HepG2 (cell line): ENCODE results near the gene ACO1. TPM values are rescaled to one million over a fixed set of nuclear protein-coding genes. Genes with fewer than 3 reads are reported as not detected.

Source experiments
- ATAC-seq: fragments of 200-7000 bp; cut with Tn5 transposase; 3 replicates; pipeline ENCODE4 v1.9.1; 2020; ENCODE audit warnings: mild to moderate bottlenecking, moderate library complexity
- BruUV-seq: library from RNA; stranded (reverse); fragments of 400-500 nt; replicated peaks from 2 replicates; lab custom pipeline; 2021; lab: Mats Ljungman, UMichigan
- CTCF ChIA-PET: fragments of 300-600 bp; formaldehyde crosslinking; extraction: SDS; loops from one replicate; lab custom pipeline; 2021; ENCODE audit warnings: low total read pairs, inconsistent platforms, low intra/inter-chr PET ratio; lab: Yijun Ruan, JAX
- POLR2A ChIA-PET: fragments of 350-600 bp; sonication (Branson Sonifier 250); formaldehyde crosslinking; loops from one replicate; lab custom pipeline; 2020; ENCODE audit warnings: antibody characterized with exemption, inconsistent platforms; lab: Yijun Ruan, JAX
- DNase-seq: peaks from one replicate; pipeline ENCODE4 v3.0.0-alpha.2; 2015; ENCODE audit warnings: low spot score
- FAIRE-seq: peaks from 3 replicates; lab custom pipeline; 2011; peaks lifted over from hg19 to GRCh38; lab: Jason Lieb, UNC
- H2AFZ ChIP-seq: one replicate; pipeline ENCODE4 v1.6.1; 2011; ENCODE audit warnings: low read length, inconsistent platforms
- H3K27ac ChIP-seq: fragments of 300-600 bp; 3 replicates; pipeline ENCODE4 v1.8.0; 2011; ENCODE audit warnings: mixed run types, mild to moderate bottlenecking, mixed read lengths, low read length, inconsistent platforms; ENCODE audit not compliant: insufficient read depth; ENCODE audit errors: extremely low read length
- H3K27me3 ChIP-seq, 2 experiments: fragments of 200-600 bp in 1 of 2; 2 replicates in 1 of 2; 3 replicates in 1 of 2; pipeline versions ENCODE4 v1.6.0 to v1.8.0; 2011; ENCODE audit warnings: low read length in 2 of 2, mild to moderate bottlenecking in 2 of 2, moderate library complexity in 2 of 2, inconsistent platforms in 1 of 2; ENCODE audit not compliant: insufficient read depth in 2 of 2, control insufficient read depth in 1 of 2
- H3K36me3 ChIP-seq, 2 experiments: fragments of 200-600 bp in 1 of 2; replicated peaks in 1 of 2; 2 replicates in 1 of 2; 3 replicates in 1 of 2; pipeline versions ENCODE4 v1.5.1 to v1.8.0; 2011; ENCODE audit warnings: low read length in 2 of 2, inconsistent platforms in 1 of 2; ENCODE audit not compliant: insufficient read depth in 2 of 2, control insufficient read depth in 1 of 2
- H3K4me1 ChIP-seq: 2 replicates; pipeline ENCODE4 v1.5.1; 2012; ENCODE audit warnings: low read length, inconsistent platforms; ENCODE audit not compliant: insufficient read depth
- H3K4me2 ChIP-seq: 2 replicates; pipeline ENCODE4 v1.6.0; 2011; ENCODE audit warnings: low read depth, low read length, inconsistent platforms
- H3K4me3 ChIP-seq, 3 experiments: fragments of 200-600 bp in 1 of 3; sonication (generic), shearing (Covaris generic) in 1 of 3; replicated peaks in 1 of 3; 2 replicates each; pipeline ENCODE4 v1.5.1; 2011 to 2016; ENCODE audit warnings: low read length in 3 of 3, inconsistent platforms in 2 of 3, low read depth in 2 of 3, mild to moderate bottlenecking in 2 of 3, control low read depth in 1 of 3, mixed read lengths in 1 of 3; ENCODE audit not compliant: insufficient read depth in 1 of 3
- H3K79me2 ChIP-seq: one replicate; pipeline ENCODE4 v1.6.1; 2011; ENCODE audit warnings: low read length, inconsistent platforms; ENCODE audit not compliant: insufficient read depth
- H3K9ac ChIP-seq: 2 replicates; pipeline ENCODE4 v1.6.0; 2011; ENCODE audit warnings: mild to moderate bottlenecking, low read depth, low read length, inconsistent platforms; ENCODE audit not compliant: insufficient read depth
- H3K9me3 ChIP-seq: 2 replicates; pipeline ENCODE4 v1.5.1; 2012; ENCODE audit warnings: mild to moderate bottlenecking, low read length
- H4K20me1 ChIP-seq: 2 replicates; pipeline ENCODE4 v1.6.0; 2011; ENCODE audit warnings: inconsistent platforms, mild to moderate bottlenecking, low read length, moderate library complexity; ENCODE audit not compliant: insufficient read depth
- ARID5B ChIP-seq: IDR thresholded peaks from 2 replicates; pipeline ENCODE4 v1.4.0; 2020; ENCODE audit warnings: mild to moderate bottlenecking, missing genetic modification reagents
- BRCA1 ChIP-seq: sonication (generic); formaldehyde crosslinking; IDR thresholded peaks from 2 replicates; pipeline ENCODE4 v1.4.0; 2020; ENCODE audit warnings: missing genetic modification reagents
- HIC2 ChIP-seq: sonication (generic); formaldehyde crosslinking; IDR thresholded peaks from 2 replicates; pipeline ENCODE4 v1.9.0; 2022; ENCODE audit warnings: low read depth, missing genetic modification reagents
- MIER2 ChIP-seq: IDR thresholded peaks from 2 replicates; pipeline ENCODE4 v1.6.1; 2016; ENCODE audit warnings: missing biosample characterization, missing genetic modification reagents
- RFXAP ChIP-seq: sonication (generic); formaldehyde crosslinking; IDR thresholded peaks from 2 replicates; pipeline ENCODE4 v1.4.0; 2020; ENCODE audit warnings: missing genetic modification reagents, borderline replicate concordance
- ZNF614 ChIP-seq: IDR thresholded peaks from 2 replicates; pipeline ENCODE4 v1.6.1; 2018; ENCODE audit warnings: missing biosample characterization, missing genetic modification reagents, inconsistent platforms, borderline replicate concordance
- ZNF891 ChIP-seq: sonication (generic); formaldehyde crosslinking; IDR thresholded peaks from 2 replicates; pipeline ENCODE4 v1.5.0; 2020; ENCODE audit warnings: mild to moderate bottlenecking, missing genetic modification reagents
- WGBS: methylation state at CpG from one replicate; pipeline ENCODE4 v1.1.6; 2017; ENCODE audit warnings: low lambda C conversion rate; 5-methylcytosine and 5-hydroxymethylcytosine counted together
- in situ Hi-C: cut with HindIII; loops from 2 replicates; pipeline ENCODE4 v1.10.0; 2017; ENCODE audit warnings: low pct_unique_long_range_greater_than_20kb; ENCODE audit not compliant: extremely low pct_ligation_motif_present
- intact Hi-C: fragments of 100-400 bp; cut with micrococcal nuclease; formaldehyde crosslinking; loops from one replicate; pipeline ENCODE4 v1.10.0; 2022; ENCODE audit not compliant: unreplicated experiment
- polyA plus RNA-seq, 8 experiments: library from polyadenylated mRNA; depleted of rRNA in 3 of 8; stranded (reverse) in 7 of 8; unstranded in 1 of 8; fragments of >200 nt; fragmentation: Illumina TruSeq in 4 of 8; extraction: Trizol in 4 of 8; gene quantifications; 2 replicates each; pipeline versions ENCODE4 v1.2.1 to v1.2.3, GENCODE V29; 2011 to 2016; ENCODE audit warnings: low read depth in 4 of 8, missing spikeins in 1 of 8, mixed read lengths in 1 of 8; ENCODE audit not compliant: insufficient read depth in 1 of 8
- total RNA-seq, 5 experiments: library from RNA; depleted of rRNA; stranded (reverse); fragments of >200 nt; fragmentation: Illumina TruSeq; extraction: Trizol; gene quantifications; 2 replicates each; pipeline ENCODE4 v1.2.3, GENCODE V29; 2016; ENCODE audit warnings: low read depth in 1 of 5

The ACO1 gene
- total and polyA plus RNA-seq, 2 of the 13 experiments (the other 11 are each of a cell fraction or from before 2014, with no cell fraction given), result 20.1 to 48.2 TPM

GRCh38 chr9:32442433-32442832 lies 58.0 kb downstream of the ACO1 start:
- ChIA-PET POLR2A (no interaction called here), CTCF (no interaction called here)
- no peak for DNase-seq
- no peaks in the 10 kb centered on the region for H4K20me1 ChIP-seq
- intact Hi-C loops, result no loop called here
- no peak for ATAC-seq
- in situ Hi-C loops, result no loop called here
- H2AFZ ChIP-seq, result no peak overlapping the region
- no peaks in the 10 kb centered on the region for H3K9me3 ChIP-seq
- no peak for FAIRE-seq
- H3K27me3 ChIP-seq, result no peaks in the 10 kb centered on the region
- no peak overlapping the region for H3K4me2 ChIP-seq
- H3K4me1 ChIP-seq, result peaks cover 5% of the 10 kb centered on the region; the same call in 1 of the 2 replicates
- H3K4me3 ChIP-seq, result no peak overlapping the region
- no TSS peak for BruUV-seq
- no peak overlapping the region for H3K27ac ChIP-seq
- peaks cover 5 to 43% of the 10 kb centered on the region in 2 experiments; a peak in 4 of 5 replicates for H3K36me3 ChIP-seq
- TF ChIP-seq BRCA1, result no peak
- H3K79me2 ChIP-seq, result no peaks in the 10 kb centered on the region
- H3K9ac ChIP-seq, result no peak overlapping the region

GRCh38 chr9:32449969-32450368 lies 65.5 kb downstream of the ACO1 start:
- intact Hi-C loops, result no loop called here
- no TSS peak for BruUV-seq
- TF ChIP-seq HIC2, result no peak
- no peak for TF ChIP-seq ZNF614
- no peak for TF ChIP-seq ARID5B (CRISPR knock-in tag)
- no peak for TF ChIP-seq MIER2 (CRISPR knock-in tag)
- no peak for TF ChIP-seq ZNF891
- no peak for TF ChIP-seq RFXAP

More at GRCh38 chr9:32449969-32450368, 65.5 kb downstream of the ACO1 start:
- Histone ChIP-seq H3K4me1 (peaks cover 5% of the 10 kb centered on the region; the same call in 1 of the 2 replicates), H3K36me3 (peaks cover 9 to 32% of the 10 kb centered on the region in 2 experiments), H3K9me3 (no peaks in the 10 kb centered on the region), H3K79me2 (no peaks in the 10 kb centered on the region), H4K20me1 (no peaks in the 10 kb centered on the region), H3K4me3 (no peak overlapping the region), H2AFZ (no peak overlapping the region), H3K27me3 (no peaks in the 10 kb centered on the region), H3K9ac (no peak overlapping the region), H3K27ac (no peak overlapping the region), H3K4me2 (no peak overlapping the region)
- 100% methylated on average over 5 of the region's 6 CpGs for WGBS
- no peak for ATAC-seq
- POLR2A ChIA-PET, result no interaction called here
- no peak for DNase-seq
- no peak for FAIRE-seq
- in situ Hi-C loops, result no loop called here
- CTCF ChIA-PET, result no interaction called here
